SK-N-MC (cell line): ENCODE data around the gene GSTM5.

Experiments
- EZH2 ChIP-seq: fragments of 200-600 bp; sonication (generic); IDR thresholded peaks from one replicate; pipeline ENCODE4 v1.6.1; 2017; ENCODE audit warnings: antibody characterized with exemption
- POLR2AphosphoS5 ChIP-seq: IDR thresholded peaks from 2 replicates; pipeline ENCODE4 v1.6.1; 2012; ENCODE audit warnings: mild to moderate bottlenecking, low read depth, low read length, borderline replicate concordance

DNA sequence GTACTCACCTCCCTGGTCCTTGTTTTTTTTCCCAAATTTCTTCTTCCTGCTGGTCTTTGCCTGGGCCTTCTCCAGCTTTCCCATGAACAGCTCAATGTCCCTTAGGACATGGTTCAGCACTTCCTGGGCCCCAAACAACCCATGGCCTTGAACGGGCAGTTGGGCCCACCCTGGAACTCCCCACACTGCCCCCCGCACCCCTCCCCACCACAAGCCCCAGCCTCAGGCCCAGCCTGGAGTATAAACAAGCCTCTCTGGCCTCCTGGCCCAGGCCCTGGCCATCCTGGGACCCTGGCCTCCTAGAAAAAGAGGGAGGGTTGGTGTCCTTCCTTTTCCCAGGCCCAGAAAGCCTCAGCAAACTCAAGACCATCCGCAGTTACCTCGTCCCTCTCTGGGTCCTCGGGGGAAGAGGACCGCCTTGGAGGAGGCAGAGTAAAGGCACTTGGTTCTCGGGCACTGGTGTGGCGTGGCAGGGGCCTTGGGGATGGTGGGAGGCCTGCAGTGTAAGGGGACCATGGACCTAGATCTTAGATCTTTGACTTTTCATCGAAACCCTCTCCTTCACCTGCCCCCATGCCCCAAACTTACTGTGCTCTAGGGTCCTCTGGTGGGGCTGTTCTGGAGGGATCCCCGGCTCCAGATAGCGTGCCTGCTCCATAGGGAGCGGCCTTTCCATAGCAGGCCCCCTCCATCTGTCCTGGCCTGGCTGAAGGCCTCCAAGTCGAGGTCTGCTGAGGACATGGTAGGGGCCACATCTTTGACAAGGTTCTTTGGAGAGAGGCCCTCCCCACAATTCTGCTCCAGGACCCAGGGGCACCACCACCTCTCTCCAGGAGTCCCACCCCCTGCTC lies 46.1 kb downstream of the GSTM5 start:
- TF ChIP-seq POLR2AphosphoS5 (no peak), EZH2 (no peak)
